ENCODE results near the gene CHRNA4. TPM values are rescaled to one million over a fixed set of nuclear protein-coding genes. Genes with fewer than 3 reads are reported as not detected.
"Not testable (repeated sequence)": the region's sequence is repeated elsewhere in the genome, so short reads cannot be mapped to it uniquely, and the experiment has no call there.

CHRNA4 gene
- total and polyA plus RNA-seq, 7 donors: 0.01 to 0.41 (median 0.24) TPM; not detected in 4

GRCh38 chr20:63342561-63343459 lies 18.3 kb downstream of the CHRNA4 start:
- H3K27ac ChIP-seq: no peak overlapping the region
- no peak for TF ChIP-seq CTCF (IDR thresholded peaks at IDR 0.05)
- intact Hi-C loops (cut with DNase I): no loop called here
- H3K4me3 ChIP-seq: no peak overlapping the region
- DNase-seq (no peak), ATAC-seq (no peak)
- H3K4me1 ChIP-seq: no peaks in the 10 kb centered on the region
- no peaks in the 10 kb centered on the region for H3K9me3 ChIP-seq
- no peaks in the 10 kb centered on the region for H3K36me3 ChIP-seq (ENCODE audit: insufficient read depth in 1 of 2, low read depth in 1 of 2)
- WGBS, 3 donors: 81 to 85% (median 82%) methylated on average over 59 of the region's 59 CpGs
- peaks cover 0 to 83% (median 22%) of the 10 kb centered on the region in 3 donors for H3K27me3 ChIP-seq (ENCODE audit: insufficient read depth in 3 of 3, low read length in 2 of 3)

- H3K27ac ChIP-seq; ATAC-seq; H3K9me3 ChIP-seq; intact Hi-C loops (cut with DNase I); H3K4me1 ChIP-seq; H3K4me3 ChIP-seq; H3K36me3 ChIP-seq (ENCODE audit: insufficient read depth in 1 of 2, low read depth in 1 of 2); DNase-seq: not testable (repeated sequence)
- WGBS, 3 donors: 66 to 79% (median 69%) methylated on average over 10 of the region's 10 CpGs
- H3K27me3 ChIP-seq (ENCODE audit: insufficient read depth in 3 of 3, low read length in 2 of 3): peaks cover 0 to 83% (median 11%) of the 10 kb centered on the region in 3 donors
Measured at GRCh38 chr20:63340158-63340688, 20.9 kb downstream of the CHRNA4 start.

- H3K4me1 ChIP-seq; H3K36me3 ChIP-seq (ENCODE audit: insufficient read depth in 1 of 2, low read depth in 1 of 2); H3K27ac ChIP-seq; H3K4me3 ChIP-seq; DNase-seq; intact Hi-C loops (cut with DNase I); H3K9me3 ChIP-seq; ATAC-seq: not testable (repeated sequence)
- H3K27me3 ChIP-seq (ENCODE audit: insufficient read depth in 3 of 3, low read length in 2 of 3): peaks cover 0 to 79% (median 7%) of the 10 kb centered on the region in 3 donors
- 66 to 69% (median 69%) methylated on average over 14 of the region's 14 CpGs for whole genome bisulfite sequencing, 3 donors
Measured at GRCh38 chr20:63339154-63340094, 21.7 kb downstream of the CHRNA4 start.

GRCh38 chr20:63337786-63338420 lies 23.2 kb downstream of the CHRNA4 start:
- Histone ChIP-seq H3K27me3 (ENCODE audit: insufficient read depth in 3 of 3, low read length in 2 of 3) (peaks cover 0 to 80% (median 4%) of the 10 kb centered on the region in 3 donors), H3K27ac (no peak overlapping the region), H3K4me1 (no peaks in the 10 kb centered on the region), H3K4me3 (no peak overlapping the region), H3K9me3 (no peaks in the 10 kb centered on the region), H3K36me3 (ENCODE audit: insufficient read depth in 1 of 2, low read depth in 1 of 2) (no peaks in the 10 kb centered on the region)
- no peak for TF ChIP-seq CTCF (IDR thresholded peaks at IDR 0.05)
- no peak for ATAC-seq
- no peak for DNase-seq
- intact Hi-C loops (cut with DNase I): no loop called here
- 79 to 84% (median 82%) methylated on average over 12 of the region's 12 CpGs for whole genome bisulfite sequencing, 3 donors

- peak in 1 of 2 donors; percentile 1 for DNase-seq
- no peaks in the 10 kb centered on the region for H3K4me1 ChIP-seq
Measured at GRCh38 chr20:63336232-63336752, 24.9 kb downstream of the CHRNA4 start.

More at GRCh38 chr20:63336232-63336752, 24.9 kb downstream of the CHRNA4 start:
- WGBS, 3 donors: 89 to 93% (median 90%) methylated on average over 29 of the region's 29 CpGs
- Histone ChIP-seq H3K9me3 (peaks cover 4% of the 10 kb centered on the region), H3K36me3 (ENCODE audit: insufficient read depth in 1 of 2, low read depth in 1 of 2) (no peaks in the 10 kb centered on the region), H3K27ac (no peak overlapping the region), H3K4me3 (no peak overlapping the region), H3K27me3 (ENCODE audit: insufficient read depth in 3 of 3, low read length in 2 of 3) (peaks cover 0 to 80% (median 4%) of the 10 kb centered on the region in 3 donors)
- ATAC-seq: no peak
- intact Hi-C loops (cut with DNase I): no loop called here
- TF ChIP-seq CTCF (IDR thresholded peaks at IDR 0.05): no peak

Data from psoas muscle (tissue), 8 donors.